A172 (cell line): ENCODE data around the gene PALLD. TPM values are rescaled to one million over a fixed set of nuclear protein-coding genes. Genes with fewer than 3 reads are reported as not detected.

Experiments
- DNase-seq: peaks from one replicate; pipeline ENCODE4 v3.0.0-alpha.2; 2015; ENCODE audit warnings: low spot score
- total RNA-seq: library from RNA; depleted of rRNA; stranded (reverse); fragments of >200 nt; shearing (Covaris generic); gene quantifications from 2 replicates; pipeline ENCODE4 v1.2.3, GENCODE V29; 2014

PALLD gene
- total RNA-seq, 1 experiment from 2014 or later, result 17.9 TPM

GRCh38 chr4:168849030-168849675 lies 352.3 kb downstream of the PALLD start:
- DNase-seq, result peak; percentile 44

GRCh38 chr4:168849997-168850396 lies 353.1 kb downstream of the PALLD start:
- DNase-seq, result no peak

GRCh38 chr4:168852387-168852786 lies 355.5 kb downstream of the PALLD start:
- DNase-seq, result no peak

GRCh38 chr4:168852933-168853713 lies 356.3 kb downstream of the PALLD start:
- DNase-seq, result no peak

GRCh38 chr4:168853770-168854169 lies 356.9 kb downstream of the PALLD start:
- DNase-seq, result no peak

GRCh38 chr4:168854350-168854921 lies 357.6 kb downstream of the PALLD start:
- DNase-seq, result no peak

DNA sequence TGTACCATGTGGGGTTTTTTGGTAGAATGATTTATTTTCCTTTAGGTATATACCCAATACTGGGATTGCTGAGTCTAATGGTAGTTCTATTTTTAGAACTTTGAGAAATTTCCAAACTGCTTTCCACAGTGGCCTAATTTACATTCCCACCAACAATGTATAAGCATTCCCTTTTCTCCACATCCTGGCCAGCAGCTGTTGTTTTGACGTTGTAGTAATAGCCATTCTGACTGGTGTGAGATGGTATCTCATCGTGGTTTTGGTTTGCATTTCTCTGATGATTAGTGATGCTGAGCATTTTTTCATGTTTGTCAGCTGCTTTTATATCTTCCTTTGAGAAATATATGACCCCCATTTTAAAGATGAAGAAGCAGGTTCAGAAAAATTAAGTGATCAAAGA lies 359.5 kb downstream of the PALLD start:
- peak; percentile 51 for DNase-seq

- DNase-seq, result no peak
These were observed 360.2 kb downstream of the PALLD start for GRCh38 chr4:168857009-168857408.

GRCh38 chr4:168857546-168858314 lies 360.9 kb downstream of the PALLD start:
- no peak for DNase-seq

DNA sequence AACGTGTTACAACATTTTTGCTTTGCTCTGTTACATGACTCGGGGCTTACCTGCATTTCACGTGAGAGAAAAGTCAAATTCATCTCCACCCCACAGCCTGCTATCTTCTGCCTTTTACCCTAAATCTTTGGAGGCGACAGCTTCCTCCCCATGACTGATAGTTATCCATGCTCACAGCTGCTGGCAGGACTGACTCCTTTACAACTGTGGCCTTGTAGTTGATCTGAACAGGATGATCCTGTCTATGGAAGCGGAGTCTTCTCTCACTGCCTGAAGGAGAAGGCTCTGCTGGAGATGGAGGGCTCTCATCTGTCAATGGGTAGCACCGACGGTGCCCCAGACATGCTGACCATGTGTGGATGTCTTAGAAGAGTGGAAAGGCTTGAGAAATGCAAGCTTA lies 362.2 kb downstream of the PALLD start:
- DNase-seq, result no peak

DNA sequence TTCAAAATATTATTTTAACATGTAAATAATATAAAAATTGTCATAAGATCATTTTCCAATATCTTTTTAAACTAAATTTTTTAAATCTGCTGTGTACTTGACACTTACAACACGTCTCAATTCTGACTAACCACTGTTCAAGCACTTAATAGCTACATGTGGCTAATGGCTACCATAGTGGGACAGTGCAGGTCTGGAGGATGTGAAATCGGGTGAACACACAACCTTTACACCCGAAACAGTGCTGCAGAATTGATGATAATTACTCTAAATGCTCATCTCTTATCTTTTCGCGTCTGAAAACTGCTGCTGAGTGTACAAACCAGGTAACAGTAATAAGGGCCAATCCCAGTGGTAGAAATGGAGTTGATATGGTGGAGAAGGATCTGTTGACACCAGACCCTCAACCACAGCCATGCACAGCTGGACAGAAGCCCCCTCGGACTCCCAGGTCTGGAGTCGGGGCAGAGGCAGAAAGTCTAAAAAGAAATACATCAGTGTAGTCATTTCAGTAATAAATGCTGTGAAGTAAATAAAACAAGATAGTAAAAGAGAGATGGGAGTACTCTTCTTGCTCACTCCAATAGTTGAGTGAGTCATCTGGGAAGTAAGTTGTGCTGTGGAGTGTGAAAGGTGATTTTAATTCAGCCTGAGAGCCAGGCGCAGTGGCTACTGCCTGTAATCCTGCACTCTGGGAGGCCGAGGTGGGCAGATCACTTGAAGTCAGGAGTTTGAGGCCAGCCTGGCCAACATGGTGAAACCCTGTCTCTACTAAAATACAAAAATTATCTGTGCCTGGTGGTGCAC lies 363.2 kb downstream of the PALLD start:
- DNase-seq, result no peak

DNA sequence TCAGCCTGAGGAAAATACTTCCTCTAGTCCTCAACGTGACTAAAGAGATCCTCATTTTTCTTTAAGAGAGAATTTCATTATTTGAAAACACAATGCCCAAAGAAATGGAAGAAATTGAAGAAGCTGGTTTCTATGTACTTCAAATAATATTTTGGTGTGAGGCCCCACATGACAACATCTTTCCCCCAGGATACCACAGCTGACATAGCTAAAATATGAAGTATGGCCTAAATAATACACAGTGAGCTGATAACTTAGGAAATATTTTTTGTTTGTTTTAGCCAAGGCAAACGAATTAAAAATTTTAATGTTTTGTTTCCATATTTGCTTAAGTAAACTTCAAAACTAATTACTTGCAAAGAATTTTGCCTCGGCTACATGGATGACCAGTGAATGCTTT lies 364.0 kb downstream of the PALLD start:
- no peak for DNase-seq

- DNase-seq, result no peak
These were observed 367.1 kb downstream of the PALLD start for GRCh38 chr4:168863719-168864647.

DNA sequence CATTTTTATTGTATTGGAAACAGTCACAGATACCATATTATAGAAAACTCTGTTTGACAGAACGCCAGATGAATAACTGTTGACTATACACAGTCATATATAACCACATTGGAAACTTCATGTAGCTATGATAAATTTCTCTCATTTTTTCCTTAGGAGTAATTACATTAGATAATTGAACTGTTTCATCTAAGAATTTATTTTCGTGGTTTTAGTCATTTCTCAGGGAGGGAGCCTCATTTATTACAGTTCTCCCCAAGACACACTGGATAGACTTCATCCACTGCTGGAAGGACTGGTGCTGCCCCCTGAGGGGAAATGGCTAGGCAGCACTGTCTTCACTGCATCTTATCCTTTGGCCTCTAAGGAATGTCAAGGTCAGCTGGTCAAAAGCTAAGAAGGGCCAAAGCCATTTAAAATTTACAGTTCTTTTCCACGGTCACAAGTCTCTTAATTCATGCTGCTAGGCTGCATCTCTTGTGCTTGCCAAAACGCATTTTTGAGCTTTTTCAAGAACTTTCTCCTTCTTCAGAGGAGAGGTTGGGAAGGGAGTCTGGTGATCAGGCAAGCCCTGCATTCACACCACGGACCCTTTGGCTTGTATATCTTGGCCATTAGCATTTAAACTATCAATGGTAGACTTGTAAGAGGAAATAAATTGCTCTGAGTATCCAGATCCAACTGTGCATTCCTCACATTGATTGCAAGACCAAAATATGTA lies 368.1 kb downstream of the PALLD start:
- peak; percentile 25 for DNase-seq

- DNase-seq, result no peak
These were observed 369.0 kb downstream of the PALLD start for GRCh38 chr4:168865854-168866253.

GRCh38 chr4:168866635-168867034 lies 369.8 kb downstream of the PALLD start:
- DNase-seq, result no peak

DNA sequence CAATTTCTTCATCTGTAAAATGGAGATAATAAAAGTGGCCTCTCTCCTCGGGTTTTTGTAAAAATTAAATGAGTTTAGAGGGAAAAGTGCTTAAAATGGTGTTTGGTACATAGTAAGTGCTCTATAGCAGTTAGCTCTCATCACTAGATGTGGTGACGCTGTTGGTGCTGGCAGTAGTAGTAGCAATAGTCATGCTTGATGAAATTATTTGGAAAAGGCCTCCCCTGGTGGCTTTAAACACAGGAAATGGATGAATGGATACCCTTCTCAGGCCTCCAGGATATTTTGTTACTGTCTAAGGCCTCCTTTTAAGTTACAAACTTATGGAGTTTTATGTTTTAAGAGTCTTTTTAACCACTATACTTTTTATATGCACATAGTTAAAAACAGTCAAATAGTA lies 370.3 kb downstream of the PALLD start:
- no peak for DNase-seq

DNA sequence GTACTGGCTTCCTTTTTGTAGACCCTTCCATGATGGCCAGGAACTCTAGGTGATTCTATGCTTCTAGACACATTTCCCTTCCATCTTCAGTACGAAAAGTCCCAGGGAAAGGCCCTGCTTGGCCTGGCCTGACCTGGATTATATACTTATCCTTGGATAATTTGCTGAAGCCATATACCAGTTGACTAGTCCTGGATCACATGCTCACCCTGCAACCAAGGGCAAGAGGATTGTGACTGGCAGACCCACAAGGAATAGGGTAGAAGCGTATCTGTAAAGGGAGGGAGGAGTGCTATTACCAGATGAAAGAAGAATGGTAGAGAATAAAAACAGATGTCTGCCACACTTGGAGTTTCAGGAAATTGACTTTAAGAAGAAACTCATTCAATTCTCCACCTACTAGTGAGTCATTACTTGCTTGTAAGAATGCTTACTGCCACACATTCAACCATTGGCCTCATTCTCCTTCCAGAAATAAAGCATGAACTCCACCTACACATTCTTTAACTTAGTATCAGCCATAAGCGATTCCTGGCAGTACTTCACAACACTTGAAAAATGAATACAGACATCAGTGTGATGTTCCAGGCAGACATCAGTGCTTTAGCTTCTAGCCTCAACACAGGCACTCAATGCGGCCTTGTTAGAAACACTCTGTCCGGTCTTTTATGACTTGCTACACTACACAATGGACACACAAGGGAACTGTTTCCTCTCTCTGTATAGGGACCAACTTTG lies 371.4 kb downstream of the PALLD start:
- no peak for DNase-seq

DNA sequence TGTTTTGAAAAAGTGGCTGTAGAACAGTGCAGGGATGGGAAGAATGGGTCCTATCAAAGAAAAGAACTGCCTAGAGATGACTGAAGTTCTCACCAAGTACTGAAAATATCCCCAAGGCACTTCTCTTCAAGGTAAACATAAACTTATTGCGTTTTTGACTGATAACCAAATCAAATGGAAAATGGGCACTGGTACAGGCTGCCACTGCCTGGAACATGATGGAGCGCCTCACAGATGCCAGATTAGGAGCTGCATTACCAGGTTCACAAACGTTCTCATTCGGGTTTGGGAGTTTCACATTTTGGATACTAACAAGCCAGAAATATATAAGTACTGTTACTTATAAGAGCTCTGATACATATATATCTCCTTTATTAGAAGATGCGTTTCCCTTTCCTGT lies 371.9 kb downstream of the PALLD start:
- no peak for DNase-seq
